GM19455 (cell line): ENCODE results near the gene ALG10B.

ENCODE experiments used
- ATAC-seq: cut with Tn5 transposase; IDR thresholded peaks from one replicate; pipeline ENCODE4 v1.9.1; 2021; ENCODE audit not compliant: unreplicated experiment

The ALG10B gene

DNA sequence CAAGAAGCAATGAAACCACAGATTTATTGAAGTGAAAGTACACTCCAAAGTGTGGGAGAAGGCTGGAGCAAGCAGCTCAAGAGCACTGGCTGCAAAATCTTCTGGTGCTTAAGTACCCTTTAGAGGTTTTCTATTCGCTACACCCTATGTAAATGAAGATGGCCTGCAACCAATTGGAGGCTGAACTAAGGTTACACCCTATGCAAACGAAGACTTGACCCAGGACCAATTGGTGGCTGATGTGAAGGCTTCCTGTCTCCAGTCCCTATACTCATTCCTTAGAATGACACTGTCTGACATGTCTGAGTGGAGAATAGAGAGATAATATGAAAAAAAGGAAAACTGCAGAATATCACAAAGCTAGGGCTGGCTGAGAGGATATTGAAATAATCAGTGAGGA lies 57.2 kb downstream of the ALG10B start:
- ATAC-seq = no peak

DNA sequence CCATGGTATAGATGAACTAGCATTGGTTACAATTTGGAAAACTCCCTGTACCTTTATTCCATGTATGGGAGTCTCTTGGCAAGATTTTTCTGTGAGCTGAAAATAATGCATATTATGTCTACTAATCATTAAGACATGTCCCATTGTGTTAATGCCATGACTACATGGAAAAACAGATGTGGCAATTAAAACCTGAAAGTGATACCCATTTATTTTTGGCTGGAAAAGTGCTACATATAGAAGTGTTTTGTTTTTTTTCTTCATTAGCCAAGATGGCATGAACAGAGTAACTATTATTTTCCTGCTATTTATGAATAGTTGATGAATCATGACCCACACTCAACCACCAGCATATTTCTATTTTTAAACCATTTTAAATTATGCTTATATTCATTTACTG lies 58.2 kb downstream of the ALG10B start:
- no peak for ATAC-seq
